Colonic mucosa (tissue), 4 donors: Measurements from ENCODE around the gene DCUN1D4. TPM values are rescaled to one million over a fixed set of nuclear protein-coding genes. Genes with fewer than 3 reads are reported as not detected.
A peak's percentile ranks its signal among the peaks of the same experiment; 100 is the strongest.
"Not testable (repeated sequence)": the region's sequence is repeated elsewhere in the genome, so short reads cannot be mapped to it uniquely, and the experiment has no call there.

Experiments used
- DNase-seq: peaks from one replicate; pipeline ENCODE4 v3.0.0-alpha.2; 2020
- H3K27ac ChIP-seq: fragments of 200-600 bp; one replicate; pipeline ENCODE4 v1.8.0; 2021
- H3K27me3 ChIP-seq: fragments of 200-600 bp; one replicate; pipeline ENCODE4 v1.8.0; 2021
- H3K36me3 ChIP-seq: fragments of 200-600 bp; one replicate; pipeline ENCODE4 v1.8.0; 2021
- H3K4me1 ChIP-seq: fragments of 200-600 bp; one replicate; pipeline ENCODE4 v1.8.0; 2021; ENCODE audit warnings: mild to moderate bottlenecking
- H3K4me3 ChIP-seq: fragments of 200-600 bp; one replicate; pipeline ENCODE4 v1.8.0; 2021
- H3K9ac ChIP-seq, 2 donors: one replicate each; pipeline ENCODE4 v1.7.0; 2013; ENCODE audit warnings: control low read depth in 2 of 2, low read depth in 2 of 2, low read length in 2 of 2
- H3K9me3 ChIP-seq: fragments of 200-600 bp; one replicate; pipeline ENCODE4 v1.8.0; 2021
- CTCF ChIP-seq: fragments of 200-600 bp; IDR thresholded peaks from one replicate; pipeline ENCODE4 v1.8.0; 2022; ENCODE audit warnings: antibody characterized with exemption, mild to moderate bottlenecking
- intact Hi-C: fragments of 100-400 bp; cut with DNase I; formaldehyde crosslinking; loops from one replicate; pipeline ENCODE4 v1.14.1; 2022
- total RNA-seq, 2 donors: library from RNA; stranded (reverse); fragmentation: NEBNext Ultra II Directional in 1 of 2; extraction: Animal tissue kit (Norgen Biotek cat#: 25700) in 1 of 2; gene quantifications; one replicate each; pipeline ENCODE4 v1.2.1, GENCODE V29; 2021
- donor health status: healthy.
- donor health status: DM: no; HTN: no; CAD: no.
- donor health status: DM: no; HTN: no; CAD: no.

DCUN1D4 gene
- total RNA-seq, 2 donors from 2014 or later, result 30.4 to 36.0 TPM

- no peak for DNase-seq
- no peak for TF ChIP-seq CTCF
- Histone ChIP-seq H3K36me3 (peaks cover 7% of the 10 kb centered on the region), H3K4me1 (no peaks in the 10 kb centered on the region), H3K4me3 (no peak overlapping the region), H3K9me3 (no peaks in the 10 kb centered on the region), H3K27ac (no peak overlapping the region), H3K27me3 (no peaks in the 10 kb centered on the region), H3K9ac (no peak overlapping the region)
- intact Hi-C loops, result no loop called here
Observed at GRCh38 chr4:51884055-51884454, 41.1 kb downstream of the DCUN1D4 start.

GRCh38 chr4:51884606-51885005, 41.7 kb downstream of the DCUN1D4 start:
- no peak for DNase-seq

GRCh38 chr4:51885363-51885762, 42.4 kb downstream of the DCUN1D4 start:
- peak; percentile 20 for TF ChIP-seq CTCF
- intact Hi-C loops, result no loop called here
- no peak for DNase-seq
- no peaks in the 10 kb centered on the region for H3K9me3 ChIP-seq
- H3K27me3 ChIP-seq, result no peaks in the 10 kb centered on the region
- H3K9ac ChIP-seq, result no peak overlapping the region
- no peak overlapping the region for H3K4me3 ChIP-seq
- no peak overlapping the region for H3K27ac ChIP-seq
- no peaks in the 10 kb centered on the region for H3K4me1 ChIP-seq
- H3K36me3 ChIP-seq, result peaks cover 7% of the 10 kb centered on the region

More at GRCh38 chr4:51884606-51885005, 41.7 kb downstream of the DCUN1D4 start:
- intact Hi-C loops, result no loop called here
- Histone ChIP-seq H3K4me3 (no peak overlapping the region), H3K4me1 (no peaks in the 10 kb centered on the region), H3K9me3 (no peaks in the 10 kb centered on the region), H3K27ac (no peak overlapping the region), H3K9ac (no peak overlapping the region), H3K36me3 (peaks cover 7% of the 10 kb centered on the region), H3K27me3 (no peaks in the 10 kb centered on the region)
- TF ChIP-seq CTCF, result no peak

- DNase-seq, result no peak
- Histone ChIP-seq H3K9me3 (no peaks in the 10 kb centered on the region), H3K27ac (no peak overlapping the region), H3K9ac (no peak overlapping the region), H3K36me3 (peaks cover 7% of the 10 kb centered on the region), H3K4me3 (no peak overlapping the region), H3K27me3 (no peaks in the 10 kb centered on the region), H3K4me1 (no peaks in the 10 kb centered on the region)
- intact Hi-C loops, result loop anchor here (10.0 kb wide), 1 partner anchor 46 kb away; the partner anchor contains the start of gene DCUN1D4
- no peak for TF ChIP-seq CTCF
Observed at GRCh38 chr4:51890760-51891159, 47.8 kb downstream of the DCUN1D4 start.

GRCh38 chr4:51893402-51893801, 50.4 kb downstream of the DCUN1D4 start:
- not testable (repeated sequence) for H3K27ac ChIP-seq, H3K27me3 ChIP-seq, H3K9ac ChIP-seq, H3K4me3 ChIP-seq, H3K4me1 ChIP-seq, H3K9me3 ChIP-seq, DNase-seq, H3K36me3 ChIP-seq
- intact Hi-C loops, result loop anchor here (10.0 kb wide), 1 partner anchor 49 kb away; the partner anchor contains the start of gene DCUN1D4

- no peak for DNase-seq
- intact Hi-C loops, result loop anchor here (10.0 kb wide), 1 partner anchor 49 kb away; the partner anchor contains the start of gene DCUN1D4
- Histone ChIP-seq H3K9me3 (no peaks in the 10 kb centered on the region), H3K4me1 (no peaks in the 10 kb centered on the region), H3K4me3 (no peak overlapping the region), H3K9ac (no peak overlapping the region), H3K36me3 (no peaks in the 10 kb centered on the region), H3K27me3 (no peaks in the 10 kb centered on the region), H3K27ac (no peak overlapping the region)
- TF ChIP-seq CTCF, result no peak
Observed at GRCh38 chr4:51894059-51894645, 51.2 kb downstream of the DCUN1D4 start.
